ENCODE data around the gene MAST2.
"Not testable (repeated sequence)": the region's sequence is repeated elsewhere in the genome, so short reads cannot be mapped to it uniquely, and the experiment has no call there.

GRCh38 chr1:46057215-46057614, 253.8 kb downstream of the MAST2 start:
- TF ChIP-seq JUN (CRISPR knock-in tag; IDR thresholded peaks at IDR 0.05); ATF3 (CRISPR knock-in tag; conservative IDR thresholded peaks at IDR 0.05); NFE2L1 (CRISPR knock-in tag; IDR thresholded peaks at IDR 0.05); E2F1 (CRISPR knock-in tag; IDR thresholded peaks at IDR 0.05); CREM (CRISPR knock-in tag; IDR thresholded peaks at IDR 0.05); SMAD3 (CRISPR knock-in tag; IDR thresholded peaks at IDR 0.05; ENCODE audit: borderline replicate concordance); CTCF (IDR thresholded peaks at IDR 0.05); NR1H2 (CRISPR knock-in tag; IDR thresholded peaks at IDR 0.05); ELF4 (CRISPR knock-in tag; IDR thresholded peaks at IDR 0.05; ENCODE audit: low read depth): not testable (repeated sequence)
